GM23338 (cell line): Measurements from ENCODE around the gene DUSP18. TPM values are rescaled to one million over a fixed set of nuclear protein-coding genes. Genes with fewer than 3 reads are reported as not detected.

Experiments
- ATAC-seq: fragments of 200-7000 bp; cut with Tn5 transposase; 3 replicates; pipeline ENCODE4 v1.9.1; 2020
- DNase-seq: peaks from one replicate; pipeline ENCODE4 v3.0.0-alpha.2; 2015; ENCODE audit warnings: low spot score
- H2AFZ ChIP-seq: fragments of 200-600 bp; sonication (generic); 2 replicates; pipeline ENCODE4 v1.8.0; 2016; ENCODE audit warnings: antibody characterized with exemption, mild to moderate bottlenecking, moderate library complexity
- H3F3A ChIP-seq: fragments of 200-600 bp; sonication (generic); replicated peaks from 2 replicates; pipeline ENCODE4 v1.8.0; 2017; ENCODE audit warnings: antibody characterized with exemption, mixed run types, low read depth
- H3K27ac ChIP-seq: fragments of 200-600 bp; sonication (generic); 2 replicates; pipeline ENCODE4 v1.6.1; 2016; ENCODE audit warnings: low read depth
- H3K27me3 ChIP-seq: fragments of 200-600 bp; sonication (generic); 2 replicates; pipeline ENCODE4 v1.8.0; 2016; ENCODE audit warnings: mild to moderate bottlenecking, mixed run types, moderate library complexity; ENCODE audit not compliant: insufficient read depth
- H3K36me3 ChIP-seq: fragments of 200-600 bp; sonication (generic); 2 replicates; pipeline ENCODE4 v1.8.0; 2016; ENCODE audit warnings: mild to moderate bottlenecking; ENCODE audit not compliant: insufficient read depth
- H3K4me1 ChIP-seq: fragments of 200-600 bp; sonication (generic); 2 replicates; pipeline ENCODE4 v1.8.0; 2016; ENCODE audit warnings: mild to moderate bottlenecking, moderate library complexity; ENCODE audit not compliant: insufficient read depth
- H3K4me2 ChIP-seq: fragments of 200-600 bp; sonication (generic); 2 replicates; pipeline ENCODE4 v1.7.1; 2017; ENCODE audit warnings: mixed run types
- H3K4me3 ChIP-seq: fragments of 200-600 bp; sonication (generic); 2 replicates; pipeline ENCODE4 v1.6.1; 2016; ENCODE audit warnings: mixed run types
- H3K79me2 ChIP-seq: fragments of 200-600 bp; sonication (generic); replicated peaks from 2 replicates; pipeline ENCODE4 v1.8.0; 2017; ENCODE audit warnings: mild to moderate bottlenecking; ENCODE audit not compliant: insufficient read depth
- H3K9me2 ChIP-seq: fragments of 200-600 bp; sonication (generic); 2 replicates; pipeline ENCODE4 v1.8.0; 2017; ENCODE audit not compliant: insufficient read depth
- H4K20me1 ChIP-seq: fragments of 200-600 bp; sonication (generic); replicated peaks from 2 replicates; pipeline ENCODE4 v1.8.0; 2017; ENCODE audit warnings: mild to moderate bottlenecking; ENCODE audit not compliant: insufficient read depth
- H3K27ac Mint-ChIP-seq: 2 replicates; pipeline ENCODE4 v1.8.0; 2020; ENCODE audit warnings: inconsistent platforms, mild to moderate bottlenecking, moderate library complexity, mixed read lengths
- H3K27me3 Mint-ChIP-seq: 3 replicates; pipeline ENCODE4 v1.8.0; 2022; ENCODE audit warnings: low read depth, mild to moderate bottlenecking, moderate library complexity, mixed read lengths, inconsistent platforms; ENCODE audit not compliant: insufficient read depth, poor library complexity
- H3K36me3 Mint-ChIP-seq: 3 replicates; pipeline ENCODE4 v1.8.0; 2021; ENCODE audit warnings: low read depth, mild to moderate bottlenecking, inconsistent platforms, moderate library complexity, mixed read lengths
- H3K4me1 Mint-ChIP-seq: 3 replicates; pipeline ENCODE4 v1.8.0; 2020; ENCODE audit warnings: mild to moderate bottlenecking, inconsistent platforms, mixed read lengths
- H3K4me3 Mint-ChIP-seq: 3 replicates; pipeline ENCODE4 v1.8.0; 2021; ENCODE audit warnings: moderate library complexity, mild to moderate bottlenecking, inconsistent platforms, mixed read lengths
- H3K9me3 Mint-ChIP-seq: 3 replicates; pipeline ENCODE4 v1.8.0; 2020; ENCODE audit warnings: moderate library complexity, mild to moderate bottlenecking, inconsistent platforms, mixed read lengths
- ETS1 ChIP-seq: IDR thresholded peaks from 2 replicates; pipeline ENCODE4 v1.6.1; 2016; ENCODE audit warnings: antibody characterized with exemption
- EZH2 ChIP-seq: fragments of 200-600 bp; sonication (generic); IDR thresholded peaks from one replicate; pipeline ENCODE4 v1.8.0; 2017; ENCODE audit warnings: antibody characterized with exemption, mild to moderate bottlenecking, low read depth; ENCODE audit not compliant: unreplicated experiment
- JUNB ChIP-seq: IDR thresholded peaks from one replicate; pipeline ENCODE4 v1.6.1; 2016; ENCODE audit warnings: antibody characterized with exemption; ENCODE audit not compliant: unreplicated experiment
- NANOG ChIP-seq: IDR thresholded peaks from 2 replicates; pipeline ENCODE4 v1.6.1; 2016; ENCODE audit warnings: antibody characterized with exemption, borderline replicate concordance
- POLR2AphosphoS5 ChIP-seq: IDR thresholded peaks from 2 replicates; pipeline ENCODE4 v1.6.1; 2016; ENCODE audit warnings: antibody characterized with exemption, low read depth
- STAT1 ChIP-seq: IDR thresholded peaks from one replicate; pipeline ENCODE4 v1.6.1; 2016; ENCODE audit warnings: antibody characterized with exemption; ENCODE audit not compliant: unreplicated experiment
- ZNF114 ChIP-seq: fragments of 250-450 bp; sonication (Bioruptor Pico); IDR thresholded peaks from 2 replicates; pipeline ENCODE4 v1.5.0; 2020; ENCODE audit warnings: mild to moderate bottlenecking, moderate library complexity
- ZNF331 ChIP-seq: fragments of 250-450 bp; sonication (Bioruptor Pico); IDR thresholded peaks from 2 replicates; pipeline ENCODE4 v1.5.0; 2020; ENCODE audit warnings: low read depth, mild to moderate bottlenecking, moderate library complexity
- polyA plus RNA-seq: library from polyadenylated mRNA; unstranded; fragments of >200 nt; fragmentation: Nextera tagmentation; extraction: Ambion mirVana; gene quantifications from 2 replicates; pipeline ENCODE4 v1.2.1, GENCODE V29; 2016
- total RNA-seq: library from RNA; depleted of rRNA; stranded (reverse); fragments of >200 nt; shearing (Covaris generic); gene quantifications from 2 replicates; pipeline ENCODE4 v1.2.3, GENCODE V29; 2014
- TF ChIP-seq, protein P1 (sequence below): IDR thresholded peaks from one replicate; pipeline ENCODE4 v1.6.1; 2018; ENCODE audit warnings: antibody characterized with exemption; ENCODE audit not compliant: unreplicated experiment

The DUSP18 gene
- total and polyA plus RNA-seq, 2 experiments from 2014 or later: 2.2 to 2.7 TPM

DNA sequence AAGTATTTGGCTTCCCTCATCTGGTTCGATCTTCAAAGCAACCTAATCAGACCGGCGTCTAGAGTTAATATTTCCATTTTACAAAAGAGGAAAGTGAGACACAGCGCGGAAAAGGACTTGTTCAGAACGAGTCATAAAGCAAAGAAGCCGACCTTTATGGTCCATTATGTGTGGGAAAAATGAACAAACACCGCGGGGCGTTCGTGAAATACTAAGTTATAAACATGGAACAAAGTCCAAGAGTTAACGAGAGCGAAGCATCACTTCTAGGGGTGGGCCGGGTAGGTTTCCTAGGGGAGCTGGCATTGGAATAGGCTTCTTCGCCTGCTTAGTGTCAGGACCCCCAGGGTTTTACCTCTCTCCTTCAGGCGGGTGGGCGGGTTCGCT is 575 bp downstream of the DUSP18 start (continued):
- TF ChIP-seq JUNB (no peak), EZH2 (no peak), ZNF114 (CRISPR knock-in tag) (no peak), NANOG (no peak), STAT1 (no peak), ZNF331 (CRISPR knock-in tag) (no peak)
- TF ChIP-seq, protein P1, sequence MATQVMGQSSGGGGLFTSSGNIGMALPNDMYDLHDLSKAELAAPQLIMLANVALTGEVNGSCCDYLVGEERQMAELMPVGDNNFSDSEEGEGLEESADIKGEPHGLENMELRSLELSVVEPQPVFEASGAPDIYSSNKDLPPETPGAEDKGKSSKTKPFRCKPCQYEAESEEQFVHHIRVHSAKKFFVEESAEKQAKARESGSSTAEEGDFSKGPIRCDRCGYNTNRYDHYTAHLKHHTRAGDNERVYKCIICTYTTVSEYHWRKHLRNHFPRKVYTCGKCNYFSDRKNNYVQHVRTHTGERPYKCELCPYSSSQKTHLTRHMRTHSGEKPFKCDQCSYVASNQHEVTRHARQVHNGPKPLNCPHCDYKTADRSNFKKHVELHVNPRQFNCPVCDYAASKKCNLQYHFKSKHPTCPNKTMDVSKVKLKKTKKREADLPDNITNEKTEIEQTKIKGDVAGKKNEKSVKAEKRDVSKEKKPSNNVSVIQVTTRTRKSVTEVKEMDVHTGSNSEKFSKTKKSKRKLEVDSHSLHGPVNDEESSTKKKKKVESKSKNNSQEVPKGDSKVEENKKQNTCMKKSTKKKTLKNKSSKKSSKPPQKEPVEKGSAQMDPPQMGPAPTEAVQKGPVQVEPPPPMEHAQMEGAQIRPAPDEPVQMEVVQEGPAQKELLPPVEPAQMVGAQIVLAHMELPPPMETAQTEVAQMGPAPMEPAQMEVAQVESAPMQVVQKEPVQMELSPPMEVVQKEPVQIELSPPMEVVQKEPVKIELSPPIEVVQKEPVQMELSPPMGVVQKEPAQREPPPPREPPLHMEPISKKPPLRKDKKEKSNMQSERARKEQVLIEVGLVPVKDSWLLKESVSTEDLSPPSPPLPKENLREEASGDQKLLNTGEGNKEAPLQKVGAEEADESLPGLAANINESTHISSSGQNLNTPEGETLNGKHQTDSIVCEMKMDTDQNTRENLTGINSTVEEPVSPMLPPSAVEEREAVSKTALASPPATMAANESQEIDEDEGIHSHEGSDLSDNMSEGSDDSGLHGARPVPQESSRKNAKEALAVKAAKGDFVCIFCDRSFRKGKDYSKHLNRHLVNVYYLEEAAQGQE: no peak

- Histone ChIP-seq H3K79me2 (no peaks in the 10 kb centered on the region), H3K9me2 (no peaks in the 10 kb centered on the region), H3K4me2 (no peak overlapping the region), H3K4me3 (no peak overlapping the region), H3F3A (peaks cover 10% of the 10 kb centered on the region; the same call in 1 of the 2 replicates), H3K4me1 (peaks cover 16% of the 10 kb centered on the region), H2AFZ (no peak overlapping the region), H3K27me3 (peaks cover 21% of the 10 kb centered on the region), H4K20me1 (no peaks in the 10 kb centered on the region), H3K27ac (no peak overlapping the region), H3K36me3 (no peaks in the 10 kb centered on the region)
- Mint-ChIP-seq H3K27me3 (peaks cover 14% of the 10 kb centered on the region), H3K4me3 (no peak overlapping the region), H3K9me3 (peaks cover 3% of the 10 kb centered on the region; the same call in 1 of the 3 replicates), H3K27ac (no peak overlapping the region), H3K36me3 (no peaks in the 10 kb centered on the region), H3K4me1 (peaks cover 15% of the 10 kb centered on the region)
- TF ChIP-seq POLR2AphosphoS5: no peak
- no peak for TF ChIP-seq EZH2
- ATAC-seq (no peak), DNase-seq (no peak)
These were observed 1.9 kb downstream of the DUSP18 start for GRCh38 chr22:30665786-30666185.

- peaks cover 21% of the 10 kb centered on the region for H3K27me3 ChIP-seq
These were observed 2.4 kb downstream of the DUSP18 start for GRCh38 chr22:30665266-30665665.

More at GRCh38 chr22:30665266-30665665, 2.4 kb downstream of the DUSP18 start:
- Histone ChIP-seq H3K4me3 (no peak overlapping the region), H3F3A (peaks cover 10% of the 10 kb centered on the region; the same call in 1 of the 2 replicates), H3K36me3 (no peaks in the 10 kb centered on the region), H3K4me2 (no peak overlapping the region), H3K9me2 (no peaks in the 10 kb centered on the region), H3K27ac (no peak overlapping the region), H2AFZ (no peak overlapping the region), H4K20me1 (no peaks in the 10 kb centered on the region), H3K4me1 (peaks cover 16% of the 10 kb centered on the region), H3K79me2 (no peaks in the 10 kb centered on the region)
- ATAC-seq (no peak), DNase-seq (no peak)
- TF ChIP-seq STAT1: no peak
- TF ChIP-seq NANOG: no peak
- TF ChIP-seq, protein P1: no peak
- TF ChIP-seq ETS1: no peak
- TF ChIP-seq EZH2: no peak
- Mint-ChIP-seq H3K27me3 (peaks cover 14% of the 10 kb centered on the region), H3K4me1 (peaks cover 15% of the 10 kb centered on the region), H3K4me3 (no peak overlapping the region), H3K9me3 (peaks cover 3% of the 10 kb centered on the region; the same call in 1 of the 3 replicates), H3K36me3 (no peaks in the 10 kb centered on the region), H3K27ac (no peak overlapping the region)
